MM.1S (cell line): ENCODE results near the gene WDR70.

Experiments
- DNase-seq: peaks from one replicate; pipeline ENCODE4 v3.0.0-alpha.2; 2015
- H2AFZ ChIP-seq: fragments of 300-600 bp; sonication (generic); 2 replicates; pipeline ENCODE4 v1.6.0; 2016; ENCODE audit warnings: antibody characterized with exemption, low read length
- H3F3A ChIP-seq: fragments of 300-600 bp; sonication (generic); 2 replicates; pipeline ENCODE4 v1.6.1; 2016; ENCODE audit warnings: mild to moderate bottlenecking, antibody characterized with exemption, low read length, moderate library complexity, mixed read lengths; ENCODE audit not compliant: insufficient read depth
- H3K27ac ChIP-seq: fragments of 300-600 bp; sonication (generic); 2 replicates; pipeline ENCODE4 v1.5.1; 2016; ENCODE audit warnings: mild to moderate bottlenecking, low read length
- H3K27me3 ChIP-seq: fragments of 300-600 bp; sonication (generic); replicated peaks from 2 replicates; pipeline ENCODE4 v1.6.0; 2016; ENCODE audit warnings: low read length; ENCODE audit not compliant: insufficient read depth
- H3K36me3 ChIP-seq: fragments of 300-600 bp; sonication (generic); replicated peaks from 2 replicates; pipeline ENCODE4 v1.6.1; 2016; ENCODE audit warnings: mild to moderate bottlenecking, low read length, mixed read lengths; ENCODE audit not compliant: insufficient read depth
- H3K4me1 ChIP-seq: fragments of 300-600 bp; sonication (generic); 2 replicates; pipeline ENCODE4 v1.6.1; 2016; ENCODE audit warnings: low read length, mixed read lengths
- H3K4me2 ChIP-seq: fragments of 300-600 bp; sonication (generic); 2 replicates; pipeline ENCODE4 v1.6.0; 2016; ENCODE audit warnings: low read depth, low read length
- H3K4me3 ChIP-seq: fragments of 300-600 bp; sonication (generic); 2 replicates; pipeline ENCODE4 v1.5.1; 2016; ENCODE audit warnings: low read length, mixed read lengths
- H3K79me2 ChIP-seq: fragments of 300-600 bp; sonication (generic); 2 replicates; pipeline ENCODE4 v1.6.1; 2016; ENCODE audit warnings: mixed run types, low read length, mixed read lengths
- H3K9ac ChIP-seq: fragments of 300-600 bp; sonication (generic); 2 replicates; pipeline ENCODE4 v1.6.1; 2016; ENCODE audit warnings: low read length, mixed read lengths
- H3K9me2 ChIP-seq: fragments of 300-600 bp; sonication (generic); replicated peaks from 2 replicates; pipeline ENCODE4 v1.6.1; 2016; ENCODE audit warnings: mild to moderate bottlenecking, low read length, mixed read lengths; ENCODE audit not compliant: insufficient read depth
- H3K9me3 ChIP-seq: fragments of 300-600 bp; sonication (generic); replicated peaks from 2 replicates; pipeline ENCODE4 v1.6.1; 2016; ENCODE audit warnings: mild to moderate bottlenecking, low read length, mixed read lengths; ENCODE audit not compliant: insufficient read depth
- H4K20me1 ChIP-seq: fragments of 300-600 bp; sonication (generic); 2 replicates; pipeline ENCODE4 v1.6.1; 2016; ENCODE audit warnings: mild to moderate bottlenecking, low read length, moderate library complexity, mixed read lengths; ENCODE audit not compliant: insufficient read depth
- CTCF ChIP-seq: fragments of 300-600 bp; sonication (generic); IDR thresholded peaks from 2 replicates; pipeline ENCODE4 v1.5.1; 2016; ENCODE audit warnings: antibody characterized with exemption, low read length, mixed read lengths
- EZH2 ChIP-seq: fragments of 300-600 bp; sonication (generic); optimal IDR thresholded peaks from 2 replicates; pipeline ENCODE3; 2017; ENCODE audit warnings: low read depth, mild to moderate bottlenecking, antibody characterized with exemption, low read length, mixed read lengths
- EZH2phosphoT487 ChIP-seq: fragments of 300-600 bp; sonication (generic); IDR thresholded peaks from 2 replicates; pipeline ENCODE4 v1.6.1; 2018; ENCODE audit warnings: antibody characterized with exemption, low read length

Gene WDR70

GRCh38 chr5:37495210-37495609, 116.1 kb downstream of the WDR70 start:
- Histone ChIP-seq H3K4me2 (no peak overlapping the region), H3K27ac (no peak overlapping the region)

GRCh38 chr5:37495668-37496347, 116.7 kb downstream of the WDR70 start:
- Histone ChIP-seq H3K9me3 (no peaks in the 10 kb centered on the region), H3K4me2 (no peak overlapping the region), H3K9me2 (no peaks in the 10 kb centered on the region), H3F3A (no peaks in the 10 kb centered on the region), H3K9ac (no peak overlapping the region), H3K4me3 (no peak overlapping the region), H3K36me3 (no peaks in the 10 kb centered on the region), H3K79me2 (0 out of 2 replicates have a peak, but pooled peaks cover 4% of the 10 kb centered on the region), H2AFZ (no peak overlapping the region), H3K4me1 (no peaks in the 10 kb centered on the region), H4K20me1 (no peaks in the 10 kb centered on the region), H3K27me3 (no peaks in the 10 kb centered on the region), H3K27ac (no peak overlapping the region)
- DNase-seq = no peak
- TF ChIP-seq CTCF = no peak
- no peak for TF ChIP-seq EZH2
- no peak for TF ChIP-seq EZH2phosphoT487

More at GRCh38 chr5:37495210-37495609, 116.1 kb downstream of the WDR70 start:
- Histone ChIP-seq H2AFZ (no peak overlapping the region), H3K9me3 (no peaks in the 10 kb centered on the region), H3K9ac (no peak overlapping the region), H4K20me1 (no peaks in the 10 kb centered on the region), H3K27me3 (no peaks in the 10 kb centered on the region), H3K4me3 (no peak overlapping the region), H3K36me3 (no peaks in the 10 kb centered on the region), H3K9me2 (no peaks in the 10 kb centered on the region), H3F3A (no peaks in the 10 kb centered on the region), H3K79me2 (0 out of 2 replicates have a peak, but pooled peaks cover 4% of the 10 kb centered on the region), H3K4me1 (no peaks in the 10 kb centered on the region)
- TF ChIP-seq CTCF (no peak), EZH2 (no peak), EZH2phosphoT487 (no peak)
- no peak for DNase-seq

- H3K4me2 ChIP-seq = no peak overlapping the region
- H3K4me1 ChIP-seq = no peaks in the 10 kb centered on the region
- H2AFZ ChIP-seq = no peak overlapping the region
- H4K20me1 ChIP-seq = no peaks in the 10 kb centered on the region
- TF ChIP-seq EZH2phosphoT487 = no peak
- no peak for TF ChIP-seq CTCF
- TF ChIP-seq EZH2 = no peak
- no peaks in the 10 kb centered on the region for H3K9me2 ChIP-seq
- H3F3A ChIP-seq = no peaks in the 10 kb centered on the region
- H3K36me3 ChIP-seq = no peaks in the 10 kb centered on the region
- H3K4me3 ChIP-seq = no peak overlapping the region
- DNase-seq = no peak
- no peaks in the 10 kb centered on the region for H3K27me3 ChIP-seq
- no peaks in the 10 kb centered on the region for H3K9me3 ChIP-seq
- no peaks in the 10 kb centered on the region for H3K79me2 ChIP-seq
- H3K27ac ChIP-seq = no peak overlapping the region
- H3K9ac ChIP-seq = no peak overlapping the region
Measured at GRCh38 chr5:37496902-37497445, 117.9 kb downstream of the WDR70 start.
